HepG2 (cell line): ENCODE data around the gene DNMT3A. TPM values are rescaled to one million over a fixed set of nuclear protein-coding genes. Genes with fewer than 3 reads are reported as not detected.

Experiments
- ELF3 ChIP-seq: IDR thresholded peaks from 2 replicates; pipeline ENCODE4 v1.6.1; 2016; ENCODE audit warnings: missing genetic modification reagents, missing compliant biosample characterization
- ETV5 ChIP-seq: IDR thresholded peaks from 2 replicates; pipeline ENCODE4 v1.6.1; 2018; ENCODE audit warnings: missing biosample characterization, missing genetic modification reagents, inconsistent platforms, borderline replicate concordance
- IKZF4 ChIP-seq: sonication (generic); formaldehyde crosslinking; IDR thresholded peaks from 2 replicates; pipeline ENCODE4 v1.5.1; 2020; ENCODE audit warnings: borderline replicate concordance, mild to moderate bottlenecking, low read depth, missing genetic modification reagents; ENCODE audit errors: not compliant biosample characterization
- KDM4B ChIP-seq: sonication (generic); formaldehyde crosslinking; IDR thresholded peaks from 2 replicates; pipeline ENCODE4 v1.4.0; 2020; ENCODE audit warnings: missing genetic modification reagents
- NKX3-1 ChIP-seq: sonication (generic); formaldehyde crosslinking; IDR thresholded peaks from 2 replicates; pipeline ENCODE4 v1.5.0; 2020; ENCODE audit warnings: missing genetic modification reagents
- RBFOX2 ChIP-seq: fragments of 200-400 bp; formaldehyde crosslinking; IDR thresholded peaks from 2 replicates; pipeline ENCODE4 v1.6.1; 2017; ENCODE audit warnings: low read depth, mild to moderate bottlenecking, low read length
- SRF ChIP-seq: IDR thresholded peaks from 2 replicates; pipeline ENCODE4 v1.6.1; 2011; ENCODE audit warnings: mild to moderate bottlenecking, low read depth, low read length, moderate library complexity
- TCF7L2 ChIP-seq: IDR thresholded peaks from 2 replicates; pipeline ENCODE4 v1.6.1; 2011; ENCODE audit warnings: mild to moderate bottlenecking, low read depth, low read length, moderate library complexity
- ZBTB7A ChIP-seq: sonication (generic); formaldehyde crosslinking; IDR thresholded peaks from 2 replicates; pipeline ENCODE4 v1.8.0; 2022; ENCODE audit warnings: mild to moderate bottlenecking, missing genetic modification reagents
- ZNF232 ChIP-seq: sonication (generic); formaldehyde crosslinking; IDR thresholded peaks from 2 replicates; pipeline ENCODE4 v1.4.0; 2020; ENCODE audit warnings: missing genetic modification reagents, borderline replicate concordance
- ZNF720 ChIP-seq: sonication (generic); formaldehyde crosslinking; IDR thresholded peaks from 2 replicates; pipeline ENCODE4 v1.4.0; 2020; ENCODE audit warnings: missing genetic modification reagents
- ZNF746 ChIP-seq: sonication (generic); formaldehyde crosslinking; IDR thresholded peaks from 2 replicates; pipeline ENCODE4 v1.8.0; 2022; ENCODE audit warnings: mild to moderate bottlenecking, missing genetic modification reagents
- polyA plus RNA-seq, 8 experiments: library from polyadenylated mRNA; depleted of rRNA in 3 of 8; stranded (reverse) in 7 of 8; unstranded in 1 of 8; fragments of >200 nt; fragmentation: Illumina TruSeq in 4 of 8; extraction: Trizol in 4 of 8; gene quantifications; 2 replicates each; pipeline versions ENCODE4 v1.2.1 to v1.2.3, GENCODE V29; 2011 to 2016; ENCODE audit warnings: low read depth in 4 of 8, missing spikeins in 1 of 8, mixed read lengths in 1 of 8; ENCODE audit not compliant: insufficient read depth in 1 of 8
- total RNA-seq, 5 experiments: library from RNA; depleted of rRNA; stranded (reverse); fragments of >200 nt; fragmentation: Illumina TruSeq; extraction: Trizol; gene quantifications; 2 replicates each; pipeline ENCODE4 v1.2.3, GENCODE V29; 2016; ENCODE audit warnings: low read depth in 1 of 5
- TF ChIP-seq, protein P1 (sequence below): sonication (generic); formaldehyde crosslinking; IDR thresholded peaks from 2 replicates; pipeline ENCODE4 v1.5.1; 2020; ENCODE audit warnings: mild to moderate bottlenecking, missing genetic modification reagents, borderline replicate concordance
- TF ChIP-seq, protein P2 (sequence below): sonication (generic); formaldehyde crosslinking; IDR thresholded peaks from 2 replicates; pipeline ENCODE4 v1.5.1; 2020; ENCODE audit warnings: mild to moderate bottlenecking, missing genetic modification reagents, borderline replicate concordance
- TF ChIP-seq, protein P3 (sequence below), 2 experiments: sonication (generic) in 1 of 2; formaldehyde crosslinking in 1 of 2; IDR thresholded peaks; 2 replicates each; pipeline versions ENCODE4 v1.4.0 to v1.6.1; 2018 to 2020; ENCODE audit warnings: missing genetic modification reagents in 2 of 2, borderline replicate concordance in 1 of 2, low read depth in 1 of 2, mild to moderate bottlenecking in 1 of 2, missing biosample characterization in 1 of 2

Gene DNMT3A
- total and polyA plus RNA-seq, 2 of the 13 experiments (the other 11 are each of a cell fraction or from before 2014, with no cell fraction given) = 14.7 to 29.1 TPM

DNA sequence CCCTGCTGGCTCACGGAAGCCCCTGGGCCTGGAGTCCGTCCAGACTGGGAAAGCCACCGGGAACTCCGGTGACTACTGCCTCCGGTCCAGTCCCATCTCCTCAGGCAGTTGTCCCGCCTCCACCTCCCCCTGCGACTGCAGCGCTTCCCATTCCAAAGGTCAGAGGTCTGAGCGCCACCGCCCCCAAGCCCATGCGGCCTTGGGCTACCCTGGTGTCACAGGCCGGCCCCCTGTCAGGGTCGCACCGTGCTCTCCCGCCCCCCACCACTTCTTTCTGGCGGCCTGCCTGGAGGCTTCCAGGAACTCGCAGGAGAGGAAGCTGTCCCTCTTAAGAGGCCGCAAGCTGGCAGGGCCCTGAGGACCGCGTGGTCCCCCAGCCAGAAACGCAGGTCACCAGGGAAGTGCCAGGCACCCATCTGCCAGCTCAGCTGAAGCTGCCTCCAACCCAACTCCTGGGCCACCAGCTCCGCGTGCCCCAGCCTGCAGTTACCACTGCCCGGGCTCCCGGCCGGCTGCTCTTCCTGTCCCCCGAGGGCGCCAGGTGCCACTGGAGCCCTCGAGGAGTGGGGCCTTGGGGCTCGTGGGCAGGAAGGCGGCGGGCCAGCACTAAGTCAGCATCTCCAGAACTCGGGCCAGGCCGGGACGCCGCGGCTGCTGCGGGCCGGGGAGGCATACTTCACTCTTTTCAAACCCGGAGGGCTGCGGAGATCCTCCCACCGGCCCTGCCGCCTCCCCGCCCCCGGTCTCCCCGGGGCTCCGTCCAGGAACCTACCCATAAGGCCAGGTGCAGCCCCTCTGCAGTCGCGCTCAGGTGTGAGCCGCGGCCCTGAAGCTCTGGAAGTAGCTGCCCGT, 90.1 kb downstream of the DNMT3A start (continued):
- TF ChIP-seq ZNF232 (peak; percentile 90; the same call in 1 of the 2 replicates), SRF (no peak), RBFOX2 (peak; percentile 96), NKX3-1 (CRISPR knock-in tag) (peak; percentile 85; the same call in 1 of the 2 replicates), TCF7L2 (no peak), ZNF720 (CRISPR knock-in tag) (no peak), ELF3 (peak; percentile 64), IKZF4 (CRISPR knock-in tag) (peak; percentile 97), ZNF746 (peak; percentile 92), ETV5 (CRISPR knock-in tag) (peak; percentile 76), KDM4B (CRISPR knock-in tag) (peak; percentile 75; the same call in 1 of the 2 replicates), ZBTB7A (CRISPR knock-in tag) (peak; percentile 100)
- TF ChIP-seq, protein P1, sequence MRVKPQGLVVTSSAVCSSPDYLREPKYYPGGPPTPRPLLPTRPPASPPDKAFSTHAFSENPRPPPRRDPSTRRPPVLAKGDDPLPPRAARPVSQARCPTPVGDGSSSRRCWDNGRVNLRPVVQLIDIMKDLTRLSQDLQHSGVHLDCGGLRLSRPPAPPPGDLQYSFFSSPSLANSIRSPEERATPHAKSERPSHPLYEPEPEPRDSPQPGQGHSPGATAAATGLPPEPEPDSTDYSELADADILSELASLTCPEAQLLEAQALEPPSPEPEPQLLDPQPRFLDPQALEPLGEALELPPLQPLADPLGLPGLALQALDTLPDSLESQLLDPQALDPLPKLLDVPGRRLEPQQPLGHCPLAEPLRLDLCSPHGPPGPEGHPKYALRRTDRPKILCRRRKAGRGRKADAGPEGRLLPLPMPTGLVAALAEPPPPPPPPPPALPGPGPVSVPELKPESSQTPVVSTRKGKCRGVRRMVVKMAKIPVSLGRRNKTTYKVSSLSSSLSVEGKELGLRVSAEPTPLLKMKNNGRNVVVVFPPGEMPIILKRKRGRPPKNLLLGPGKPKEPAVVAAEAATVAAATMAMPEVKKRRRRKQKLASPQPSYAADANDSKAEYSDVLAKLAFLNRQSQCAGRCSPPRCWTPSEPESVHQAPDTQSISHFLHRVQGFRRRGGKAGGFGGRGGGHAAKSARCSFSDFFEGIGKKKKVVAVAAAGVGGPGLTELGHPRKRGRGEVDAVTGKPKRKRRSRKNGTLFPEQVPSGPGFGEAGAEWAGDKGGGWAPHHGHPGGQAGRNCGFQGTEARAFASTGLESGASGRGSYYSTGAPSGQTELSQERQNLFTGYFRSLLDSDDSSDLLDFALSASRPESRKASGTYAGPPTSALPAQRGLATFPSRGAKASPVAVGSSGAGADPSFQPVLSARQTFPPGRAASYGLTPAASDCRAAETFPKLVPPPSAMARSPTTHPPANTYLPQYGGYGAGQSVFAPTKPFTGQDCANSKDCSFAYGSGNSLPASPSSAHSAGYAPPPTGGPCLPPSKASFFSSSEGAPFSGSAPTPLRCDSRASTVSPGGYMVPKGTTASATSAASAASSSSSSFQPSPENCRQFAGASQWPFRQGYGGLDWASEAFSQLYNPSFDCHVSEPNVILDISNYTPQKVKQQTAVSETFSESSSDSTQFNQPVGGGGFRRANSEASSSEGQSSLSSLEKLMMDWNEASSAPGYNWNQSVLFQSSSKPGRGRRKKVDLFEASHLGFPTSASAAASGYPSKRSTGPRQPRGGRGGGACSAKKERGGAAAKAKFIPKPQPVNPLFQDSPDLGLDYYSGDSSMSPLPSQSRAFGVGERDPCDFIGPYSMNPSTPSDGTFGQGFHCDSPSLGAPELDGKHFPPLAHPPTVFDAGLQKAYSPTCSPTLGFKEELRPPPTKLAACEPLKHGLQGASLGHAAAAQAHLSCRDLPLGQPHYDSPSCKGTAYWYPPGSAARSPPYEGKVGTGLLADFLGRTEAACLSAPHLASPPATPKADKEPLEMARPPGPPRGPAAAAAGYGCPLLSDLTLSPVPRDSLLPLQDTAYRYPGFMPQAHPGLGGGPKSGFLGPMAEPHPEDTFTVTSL (CRISPR knock-in tag) = no peak
- TF ChIP-seq, protein P2, sequence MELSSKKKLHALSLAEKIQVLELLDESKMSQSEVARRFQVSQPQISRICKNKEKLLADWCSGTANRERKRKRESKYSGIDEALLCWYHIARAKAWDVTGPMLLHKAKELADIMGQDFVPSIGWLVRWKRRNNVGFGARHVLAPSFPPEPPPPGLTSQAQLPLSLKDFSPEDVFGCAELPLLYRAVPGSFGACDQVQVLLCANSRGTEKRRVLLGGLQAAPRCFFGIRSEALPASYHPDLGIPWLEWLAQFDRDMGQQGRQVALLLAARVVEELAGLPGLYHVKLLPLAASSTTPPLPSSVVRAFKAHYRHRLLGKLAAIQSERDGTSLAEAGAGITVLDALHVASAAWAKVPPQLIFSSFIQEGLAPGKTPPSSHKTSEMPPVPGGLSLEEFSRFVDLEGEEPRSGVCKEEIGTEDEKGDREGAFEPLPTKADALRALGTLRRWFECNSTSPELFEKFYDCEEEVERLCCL (CRISPR knock-in tag) = peak; percentile 93; the same call in 1 of the 2 replicates
- TF ChIP-seq, protein P3, sequence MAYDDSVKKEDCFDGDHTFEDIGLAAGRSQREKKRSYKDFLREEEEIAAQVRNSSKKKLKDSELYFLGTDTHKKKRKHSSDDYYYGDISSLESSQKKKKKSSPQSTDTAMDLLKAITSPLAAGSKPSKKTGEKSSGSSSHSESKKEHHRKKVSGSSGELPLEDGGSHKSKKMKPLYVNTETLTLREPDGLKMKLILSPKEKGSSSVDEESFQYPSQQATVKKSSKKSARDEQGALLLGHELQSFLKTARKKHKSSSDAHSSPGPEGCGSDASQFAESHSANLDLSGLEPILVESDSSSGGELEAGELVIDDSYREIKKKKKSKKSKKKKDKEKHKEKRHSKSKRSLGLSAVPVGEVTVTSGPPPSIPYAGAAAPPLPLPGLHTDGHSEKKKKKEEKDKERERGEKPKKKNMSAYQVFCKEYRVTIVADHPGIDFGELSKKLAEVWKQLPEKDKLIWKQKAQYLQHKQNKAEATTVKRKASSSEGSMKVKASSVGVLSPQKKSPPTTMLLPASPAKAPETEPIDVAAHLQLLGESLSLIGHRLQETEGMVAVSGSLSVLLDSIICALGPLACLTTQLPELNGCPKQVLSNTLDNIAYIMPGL (CRISPR knock-in tag; IDR thresholded peaks at IDR 0.05; ENCODE audit: borderline replicate concordance in 1 of 2, low read depth in 1 of 2) = peak; percentile 69 to 91
